ENCODE data around the gene TAS2R10. TPM values are rescaled to one million over a fixed set of nuclear protein-coding genes. Genes with fewer than 3 reads are reported as not detected.

The TAS2R10 gene
- total and polyA plus RNA-seq, 2 of the 8 experiments (the other 6 are each of a cell fraction or from before 2014, with no cell fraction given): 0.08 TPM; not detected in 1

DNA sequence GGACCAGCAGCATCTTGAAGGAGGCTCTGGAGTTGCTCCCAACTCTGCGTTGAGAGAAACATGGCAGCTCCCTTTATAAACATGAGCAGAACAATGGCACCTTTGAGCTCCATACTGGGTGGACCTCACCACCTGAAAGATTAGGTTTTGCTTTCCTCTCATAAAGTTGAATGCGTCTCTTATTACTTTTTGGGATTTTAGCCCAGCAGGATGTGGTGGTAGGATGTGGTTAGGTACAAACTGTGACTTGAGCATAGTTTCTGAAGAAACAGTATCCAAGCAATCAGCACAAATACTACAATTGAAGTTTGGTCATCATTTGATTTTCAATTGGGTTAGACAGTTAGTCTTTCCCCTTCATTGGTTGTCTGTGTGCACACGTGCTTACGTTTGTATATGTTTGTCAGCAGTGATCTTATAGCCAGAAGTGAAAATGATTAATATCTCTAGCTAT, 23.3 kb upstream of the TAS2R10 start, which contains the start of gene PRR4:
Gene PRR4, minus strand, starts transcription at position 51 of the 454 bp plus-strand sequence. Its CDS starts 38 bp downstream, at position 13.
- FAIRE-seq: no peak
- H3K9me3 ChIP-seq (ENCODE audit: insufficient read depth in 2 of 2, low read depth in 1 of 2, low read length in 1 of 2): no peaks in the 10 kb centered on the region
- H3K56ac ChIP-seq (replicated peaks; ENCODE audit: insufficient read length, low read depth, low read length): no peak within 1 kb of the TSS
- H3K36me3 ChIP-seq (ENCODE audit: control insufficient read depth in 2 of 4, insufficient read depth in 4 of 4, low read length in 3 of 4): no peaks in the 10 kb centered on the region
- H3K9ac ChIP-seq (replicated peaks in 1 of 4; ENCODE audit: extremely low read depth in 1 of 4, low read depth in 3 of 4, low read length in 3 of 4): no peak within 1 kb of the TSS
- H3K4me1 ChIP-seq (replicated peaks in 1 of 4; ENCODE audit: control insufficient read depth in 3 of 4, insufficient read depth in 4 of 4, low read length in 3 of 4): no peaks in the 10 kb centered on the region
- no peak within 1 kb of the TSS for H2BK20ac ChIP-seq (ENCODE audit: low read length)
- H2BK12ac ChIP-seq (ENCODE audit: low read depth, low read length): no peak within 1 kb of the TSS
- 97% methylated on average over 4 of the region's 4 CpGs; no CpG with 5 or more reads in 1 of the 2 experiments for WGBS, 2 experiments (ENCODE audit: extremely low coverage in 1 of 2, insufficient coverage in 1 of 2, insufficient read length in 1 of 2, insufficient replicate concordance in 2 of 2, low coverage in 1 of 2, low lambda C conversion rate in 2 of 2, missing lambda C conversion rate in 1 of 2)
- no peaks in the 10 kb centered on the region for H3K27me3 ChIP-seq (replicated peaks in 1 of 4; ENCODE audit: control insufficient read depth in 3 of 4, extremely low read depth in 1 of 4, insufficient read depth in 3 of 4, low read length in 3 of 4)
- POLR2A ChIA-PET (ENCODE audit: partially characterized antibody): no interaction called here
- H3K23ac ChIP-seq (ENCODE audit: insufficient read length): no peak within 1 kb of the TSS
- no peaks in the 10 kb centered on the region for H3K79me1 ChIP-seq (ENCODE audit: low read depth, low read length)
- H4K5ac ChIP-seq (ENCODE audit: insufficient read length, low read depth, low read length): no peak within 1 kb of the TSS
- no peak within 1 kb of the TSS for H3K14ac ChIP-seq (ENCODE audit: insufficient read length)
- H3K4ac ChIP-seq (replicated peaks; ENCODE audit: insufficient read length, low read depth, low read length): no peak within 1 kb of the TSS
- CTCF ChIA-PET (ENCODE audit: partially characterized antibody): interaction anchor here (0.6 to 1.2 kb wide), 2 partner anchors 64 to 638 kb away, joined by 3 read pairs; no protein-coding TSS in a partner anchor
- H2BK15ac ChIP-seq (ENCODE audit: low read length): no peak within 1 kb of the TSS
- no peaks in the 10 kb centered on the region for H3K23me2 ChIP-seq (ENCODE audit: low read depth, low read length)
- no peak within 1 kb of the TSS for H4K8ac ChIP-seq (ENCODE audit: extremely low read depth, insufficient read depth, low read length)
- H2BK5ac ChIP-seq (ENCODE audit: low read depth, low read length): no peak within 1 kb of the TSS
- DNase-seq (ENCODE audit: low read depth in 1 of 2, low spot score in 2 of 2): no peak
- peaks cover 0 to 3% of the 10 kb centered on the region in 2 experiments for H4K20me1 ChIP-seq (replicated peaks in 1 of 2; ENCODE audit: control insufficient read depth in 1 of 2, insufficient read depth in 2 of 2, low read length in 2 of 2)
- H2BK120ac ChIP-seq (replicated peaks; ENCODE audit: low read depth, low read length): no peak within 1 kb of the TSS
- no peaks in the 10 kb centered on the region for H3K79me2 ChIP-seq (ENCODE audit: control insufficient read depth in 1 of 2, insufficient read depth in 2 of 2, low read length in 2 of 2)
- H3K4me2 ChIP-seq (ENCODE audit: insufficient read depth in 1 of 2, low read depth in 2 of 2, low read length in 2 of 2): no peak within 1 kb of the TSS
- no peak within 1 kb of the TSS for H3K27ac ChIP-seq (ENCODE audit: low read depth, low read length)
- no peak within 1 kb of the TSS for H4K91ac ChIP-seq (replicated peaks; ENCODE audit: insufficient read length, low read length)
- no peak within 1 kb of the TSS for H3K18ac ChIP-seq (ENCODE audit: extremely low read depth, low read length)
- H2AK5ac ChIP-seq (ENCODE audit: low read depth, low read length): no peak within 1 kb of the TSS
- H3K4me3 ChIP-seq (ENCODE audit: extremely low read depth in 1 of 4, insufficient read depth in 2 of 4, low read depth in 3 of 4, low read length in 4 of 4): no peak within 1 kb of the TSS
- H2AFZ ChIP-seq (ENCODE audit: low read length): no peak within 1 kb of the TSS
- TF ChIP-seq SUZ12 (IDR thresholded peaks at IDR 0.05; ENCODE audit: low read length): no peak
- TF ChIP-seq EZH2 (IDR thresholded peaks at IDR 0.05; ENCODE audit: low read depth, low read length, severe bottlenecking): no peak
- no peak for TF ChIP-seq CBX5 (IDR thresholded peaks at IDR 0.05; ENCODE audit: low read depth, low read length)
- TF ChIP-seq GABPA (IDR thresholded peaks at IDR 0.05; ENCODE audit: borderline replicate concordance, insufficient read depth, low read length): no peak
- no peak for TF ChIP-seq EP300 (IDR thresholded peaks at IDR 0.05; ENCODE audit: borderline replicate concordance in 1 of 2, low read depth in 2 of 2, low read length in 2 of 2)
- no peak for TF ChIP-seq CREB1 (IDR thresholded peaks at IDR 0.05)
- TF ChIP-seq CHD1 (IDR thresholded peaks at IDR 0.05; ENCODE audit: low read depth, low read length): no peak
- TF ChIP-seq CTCF (IDR thresholded peaks at IDR 0.05; ENCODE audit: control extremely low read depth in 1 of 3, insufficient read depth in 1 of 3, low read depth in 1 of 3, low read length in 3 of 3): no peak
- no peak for TF ChIP-seq RBBP5 (IDR thresholded peaks at IDR 0.05; ENCODE audit: borderline replicate concordance, low read depth, low read length)
- TF ChIP-seq CEBPB (IDR thresholded peaks at IDR 0.05; ENCODE audit: low read depth, low read length): no peak
- no peak for TF ChIP-seq ASH2L (IDR thresholded peaks at IDR 0.05; ENCODE audit: low read length)
- no peak for TF ChIP-seq SAP30 (IDR thresholded peaks at IDR 0.05; ENCODE audit: insufficient read depth, insufficient replicate concordance, low read length)

Measured in H1 (cell line).